ENCODE results near the gene TSPAN32.

TSPAN32 gene

DNA sequence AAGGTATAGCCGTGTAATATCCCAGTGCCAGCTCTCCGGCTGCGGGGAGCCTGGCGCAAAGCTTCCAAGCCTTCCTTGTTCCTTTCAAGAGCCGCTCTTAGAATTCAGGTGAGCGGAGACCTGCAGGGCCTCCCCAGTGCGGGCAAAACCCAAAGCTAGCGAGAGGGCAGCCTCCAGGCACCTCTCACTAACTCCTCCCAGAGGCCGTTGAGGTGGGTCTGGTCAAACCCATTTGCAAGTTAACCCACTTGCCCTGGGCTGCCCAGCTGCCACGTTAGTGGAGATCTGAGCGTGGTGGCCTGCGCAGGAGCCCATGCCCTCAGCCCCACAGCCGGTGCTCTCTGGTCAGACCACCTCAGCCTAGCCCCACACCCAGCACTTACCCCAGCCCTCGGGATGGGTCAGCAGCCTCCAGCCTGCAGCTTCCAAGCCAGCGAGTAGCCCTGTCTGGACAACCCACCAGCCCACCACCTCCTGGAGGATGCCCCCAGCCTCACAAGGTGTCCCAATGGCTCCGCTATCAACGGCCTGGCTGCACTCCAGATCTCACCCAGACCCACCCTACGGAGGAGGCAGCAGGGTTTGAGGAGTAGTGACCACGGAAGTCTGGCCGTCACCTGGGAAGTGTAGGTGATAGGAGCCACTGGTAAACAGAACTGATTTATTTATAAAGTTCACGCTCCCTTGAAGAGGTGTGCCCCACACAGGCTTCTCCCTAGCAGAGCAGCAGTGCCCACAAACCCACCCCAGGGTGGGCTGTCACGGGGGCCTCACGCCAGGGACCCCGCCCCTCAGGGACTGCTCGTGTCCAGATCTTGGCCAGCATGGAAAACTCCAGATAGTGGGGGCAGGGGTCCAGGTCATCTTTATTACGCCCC, 33.7 kb upstream of the TSPAN32 start:
- TF ChIP-seq, protein P1, sequence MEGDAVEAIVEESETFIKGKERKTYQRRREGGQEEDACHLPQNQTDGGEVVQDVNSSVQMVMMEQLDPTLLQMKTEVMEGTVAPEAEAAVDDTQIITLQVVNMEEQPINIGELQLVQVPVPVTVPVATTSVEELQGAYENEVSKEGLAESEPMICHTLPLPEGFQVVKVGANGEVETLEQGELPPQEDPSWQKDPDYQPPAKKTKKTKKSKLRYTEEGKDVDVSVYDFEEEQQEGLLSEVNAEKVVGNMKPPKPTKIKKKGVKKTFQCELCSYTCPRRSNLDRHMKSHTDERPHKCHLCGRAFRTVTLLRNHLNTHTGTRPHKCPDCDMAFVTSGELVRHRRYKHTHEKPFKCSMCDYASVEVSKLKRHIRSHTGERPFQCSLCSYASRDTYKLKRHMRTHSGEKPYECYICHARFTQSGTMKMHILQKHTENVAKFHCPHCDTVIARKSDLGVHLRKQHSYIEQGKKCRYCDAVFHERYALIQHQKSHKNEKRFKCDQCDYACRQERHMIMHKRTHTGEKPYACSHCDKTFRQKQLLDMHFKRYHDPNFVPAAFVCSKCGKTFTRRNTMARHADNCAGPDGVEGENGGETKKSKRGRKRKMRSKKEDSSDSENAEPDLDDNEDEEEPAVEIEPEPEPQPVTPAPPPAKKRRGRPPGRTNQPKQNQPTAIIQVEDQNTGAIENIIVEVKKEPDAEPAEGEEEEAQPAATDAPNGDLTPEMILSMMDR (IDR thresholded peaks at IDR 0.05; ENCODE audit: insufficient read depth, low read depth, low read length, missing control alignments): no peak
- H3K4me3 ChIP-seq (ENCODE audit: low read depth, low read length): no peak overlapping the region
- no peak for DNase-seq (ENCODE audit: low read depth)

DNA sequence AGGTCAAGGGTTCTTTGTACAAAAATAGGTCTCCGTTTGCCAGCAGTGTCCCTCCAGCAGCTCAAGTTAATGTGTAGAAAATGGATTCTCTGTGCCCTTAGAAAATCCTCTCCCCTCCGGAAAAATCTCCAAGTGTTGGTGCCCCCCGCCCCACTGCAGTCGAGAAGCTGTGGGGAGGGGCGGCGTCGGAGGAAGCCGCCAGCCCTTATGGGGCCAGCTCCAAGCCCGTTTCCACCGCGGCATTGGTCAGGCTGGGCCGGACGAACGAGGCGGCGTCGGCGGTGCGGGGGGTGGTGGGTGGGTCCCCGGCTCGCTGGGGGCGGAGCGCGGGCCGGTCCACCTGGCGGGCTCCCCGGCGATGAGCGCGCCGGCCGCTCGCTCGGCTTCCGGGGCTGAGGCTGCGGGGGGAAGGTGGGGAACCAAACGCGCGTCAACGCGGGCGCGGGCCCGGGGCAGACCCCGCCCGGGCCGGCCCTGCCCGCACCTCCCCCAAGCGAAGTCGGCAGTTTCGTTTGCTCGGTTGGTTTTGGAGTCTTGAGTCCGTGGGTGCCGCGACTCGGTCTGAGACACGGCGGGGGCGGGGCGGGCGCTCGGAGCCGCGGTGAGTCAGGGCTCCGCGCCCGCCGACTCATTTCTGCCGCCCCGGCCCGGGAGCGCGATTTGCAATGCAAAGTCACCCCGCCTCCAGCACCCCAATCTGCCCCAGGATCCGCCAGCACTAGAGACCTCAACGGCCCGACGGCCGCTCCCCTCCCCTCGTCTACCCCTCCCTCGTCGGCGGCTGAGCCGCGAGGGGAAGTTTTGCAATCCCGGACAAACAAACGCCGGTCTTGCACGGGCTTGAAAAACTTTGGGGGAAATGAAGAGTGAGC, 32.8 kb upstream of the TSPAN32 start:
- H3K4me3 ChIP-seq (ENCODE audit: low read depth, low read length): no peak overlapping the region
- TF ChIP-seq, protein P1 (IDR thresholded peaks at IDR 0.05; ENCODE audit: insufficient read depth, low read depth, low read length, missing control alignments): no peak
- no peak for DNase-seq (ENCODE audit: low read depth)

DNA sequence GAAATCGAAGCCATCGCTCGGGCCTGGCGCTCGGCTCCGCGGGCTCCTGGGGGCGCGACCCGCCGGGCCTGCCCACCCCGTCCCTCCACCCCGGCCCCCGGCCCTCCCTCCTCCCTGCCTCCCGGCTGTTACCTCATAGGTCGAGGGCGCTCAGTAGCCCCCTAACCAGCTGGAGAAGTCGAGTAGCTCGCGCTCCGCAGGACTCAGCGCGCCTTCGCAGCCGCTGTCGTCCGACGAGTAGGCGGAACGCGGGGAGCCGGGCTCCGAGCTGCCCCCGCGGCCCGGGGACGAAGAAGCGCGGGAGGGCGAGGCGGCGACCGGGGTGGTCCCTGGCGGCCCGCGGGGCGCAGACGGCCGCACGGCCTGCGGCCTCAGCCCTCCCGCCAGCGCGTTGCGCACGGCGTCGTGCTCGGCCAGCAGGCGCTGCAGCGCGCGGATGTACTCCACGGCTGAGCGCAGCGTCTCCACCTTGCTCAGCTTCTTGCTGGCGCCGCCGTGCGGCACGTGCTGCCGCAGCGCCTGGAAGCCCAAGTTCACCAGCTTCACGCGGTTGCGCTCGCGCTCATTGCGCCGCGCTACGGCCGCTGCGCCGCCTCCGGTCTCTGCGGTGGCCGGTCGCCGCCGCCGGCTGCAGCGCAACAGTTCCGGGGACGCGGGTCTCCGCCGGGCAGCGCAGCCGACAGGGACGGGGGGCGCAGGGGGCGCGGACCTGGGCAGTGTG, 32.1 kb upstream of the TSPAN32 start:
- DNase-seq (ENCODE audit: low read depth): no peak
- TF ChIP-seq, protein P1 (IDR thresholded peaks at IDR 0.05; ENCODE audit: insufficient read depth, low read depth, low read length, missing control alignments): no peak
- H3K4me3 ChIP-seq (ENCODE audit: low read depth, low read length): no peak overlapping the region

DNA sequence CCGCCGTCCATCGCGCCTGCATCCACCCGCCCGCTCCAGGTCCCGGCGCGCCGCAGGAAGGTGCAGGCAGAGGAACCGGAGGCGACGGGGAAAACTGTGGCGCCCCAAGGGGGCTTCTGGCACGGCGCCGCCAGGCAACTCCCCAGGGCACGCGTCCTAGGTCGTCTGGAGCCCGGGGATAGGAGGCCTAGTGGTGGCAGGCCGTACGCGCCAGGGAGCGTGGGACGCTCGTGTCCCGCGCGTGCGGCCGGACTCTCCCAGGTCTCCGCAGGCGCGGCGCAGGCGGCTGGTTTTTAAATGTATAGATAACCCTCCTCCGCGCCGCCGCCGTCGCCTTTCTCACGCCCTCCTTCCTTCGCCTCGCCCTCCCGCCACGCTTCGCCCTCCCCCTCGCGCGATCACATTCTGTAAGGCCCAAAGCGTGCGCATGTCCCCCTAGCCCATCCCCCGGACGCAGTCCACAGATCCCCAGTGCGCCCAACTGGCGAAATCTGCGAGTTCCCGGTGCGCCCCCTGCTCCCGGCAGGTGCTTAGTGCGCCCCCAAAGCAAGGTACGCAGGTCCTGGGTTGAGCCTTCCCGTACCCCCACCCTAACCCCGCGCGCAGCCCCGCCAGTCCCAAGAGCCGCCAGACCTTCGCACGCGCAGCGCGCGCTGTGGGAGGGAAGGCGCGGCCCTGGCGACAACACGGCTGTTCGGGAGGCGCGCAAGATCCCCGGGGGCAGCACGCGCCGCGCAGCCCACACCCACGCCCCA, 31.3 kb upstream of the TSPAN32 start, which contains the start of gene ASCL2:
Gene ASCL2, minus strand, starts transcription at position 267 of the 755 bp plus-strand sequence. Its CDS starts 256 bp downstream, at position 11.
- DNase-seq (ENCODE audit: low read depth): no peak
- H3K4me3 ChIP-seq (ENCODE audit: low read depth, low read length): no peak within 1 kb of the TSS

DNA sequence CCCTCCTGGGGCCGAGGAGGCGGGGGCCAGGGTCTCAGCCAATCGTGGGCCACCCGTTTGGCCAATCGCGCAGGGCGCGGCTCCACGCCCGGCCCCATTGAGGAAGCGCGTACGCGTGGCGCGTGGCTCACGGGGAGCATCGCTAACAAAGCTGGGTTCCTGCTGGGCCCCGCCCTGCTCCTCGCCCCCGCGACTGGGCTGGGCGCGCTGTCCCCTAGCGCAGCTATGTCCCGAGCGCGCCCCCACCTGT, 30.8 kb upstream of the TSPAN32 start:
- no peak overlapping the region for H3K4me3 ChIP-seq (ENCODE audit: low read depth, low read length)
- DNase-seq (ENCODE audit: low read depth): no peak
- TF ChIP-seq, protein P1 (IDR thresholded peaks at IDR 0.05; ENCODE audit: insufficient read depth, low read depth, low read length, missing control alignments): no peak

More for the DNA sequence above, 31.3 kb upstream of the TSPAN32 start, which contains the start of gene ASCL2:
- TF ChIP-seq, protein P1 (IDR thresholded peaks at IDR 0.05; ENCODE audit: insufficient read depth, low read depth, low read length, missing control alignments): no peak

All from GM12865 (cell line).